Panc1 (cell line): ENCODE data around the gene TMEM117. TPM values are rescaled to one million over a fixed set of nuclear protein-coding genes. Genes with fewer than 3 reads are reported as not detected.

Experiments
- ATAC-seq: fragments of 200-7000 bp; cut with Tn5 transposase; 2 replicates; pipeline ENCODE4 v1.9.1; 2020; ENCODE audit warnings: mild to moderate bottlenecking, moderate library complexity
- BruUV-seq: library from RNA; stranded (reverse); fragments of 400-500 nt; replicated peaks from 2 replicates; lab custom pipeline; 2021; lab: Mats Ljungman, UMichigan
- CTCF ChIA-PET: fragments of 300-600 bp; sonication (Branson Sonifier 250); formaldehyde crosslinking; loops from one replicate; lab custom pipeline; 2022; ENCODE audit warnings: antibody characterized with exemption; lab: Charles Lee
- POLR2A ChIA-PET: fragments of 300-600 bp; sonication (Branson Sonifier 250); formaldehyde crosslinking; loops from one replicate; lab custom pipeline; 2022; ENCODE audit warnings: antibody characterized with exemption; lab: Charles Lee
- DNase-seq: peaks from one replicate; pipeline ENCODE4 v3.0.0-alpha.2; 2010; ENCODE audit warnings: low read depth, low spot score
- H3K27ac ChIP-seq: 2 replicates; pipeline ENCODE4 v1.5.1; 2011; ENCODE audit warnings: mild to moderate bottlenecking, low read length, inconsistent platforms
- H3K27me3 ChIP-seq: fragments of 200-500 bp; sonication (Bioruptor generic); 2 replicates; pipeline ENCODE4 v1.6.0; 2014; ENCODE audit warnings: low read length, inconsistent platforms; ENCODE audit not compliant: control insufficient read depth, insufficient read depth
- H3K36me3 ChIP-seq: fragments of 200-500 bp; sonication (Bioruptor generic); 2 replicates; pipeline ENCODE4 v1.5.1; 2014; ENCODE audit warnings: inconsistent platforms, mild to moderate bottlenecking, low read length, moderate library complexity; ENCODE audit not compliant: control insufficient read depth, insufficient read depth
- H3K4me1 ChIP-seq: 2 replicates; pipeline ENCODE4 v1.5.1; 2011; ENCODE audit warnings: inconsistent platforms, mild to moderate bottlenecking, low read length, moderate library complexity; ENCODE audit not compliant: control insufficient read depth, insufficient read depth
- H3K4me3 ChIP-seq, 2 experiments: 2 replicates each; pipeline ENCODE4 v1.5.1; 2011 to 2012; ENCODE audit warnings: low read depth in 2 of 2, low read length in 2 of 2, mild to moderate bottlenecking in 2 of 2, inconsistent platforms in 1 of 2, moderate library complexity in 1 of 2
- H3K9me3 ChIP-seq: fragments of 200-500 bp; sonication (Bioruptor generic); 2 replicates; pipeline ENCODE4 v1.5.1; 2014; ENCODE audit warnings: low read depth, mild to moderate bottlenecking, inconsistent platforms, low read length, moderate library complexity; ENCODE audit not compliant: control insufficient read depth, insufficient read depth
- POLR2AphosphoS5 ChIP-seq: IDR thresholded peaks from 2 replicates; pipeline ENCODE4 v1.6.1; 2012; ENCODE audit warnings: mild to moderate bottlenecking, low read depth, low read length, moderate library complexity
- REST ChIP-seq, 2 experiments: IDR thresholded peaks; 2 replicates each; pipeline ENCODE4 v1.6.1; 2011 to 2012; ENCODE audit warnings: low read depth in 2 of 2, control low read depth in 1 of 2, low read length in 1 of 2, mild to moderate bottlenecking in 1 of 2, moderate library complexity in 1 of 2; ENCODE audit not compliant: insufficient read depth in 1 of 2
- SIN3A ChIP-seq: IDR thresholded peaks from 2 replicates; pipeline ENCODE4 v1.6.1; 2012; ENCODE audit warnings: low read depth, mild to moderate bottlenecking, low read length, moderate library complexity, borderline replicate concordance; ENCODE audit not compliant: insufficient read depth
- TCF7L2 ChIP-seq: IDR thresholded peaks from 2 replicates; pipeline ENCODE4 v1.6.1; 2011; ENCODE audit warnings: mild to moderate bottlenecking, low read depth, low read length, inconsistent platforms
- in situ Hi-C: cut with HindIII; loops from 2 replicates; pipeline ENCODE4 v1.10.0; 2016; ENCODE audit warnings: low sequenced_read_pairs, low pct_unique_long_range_greater_than_20kb
- intact Hi-C: fragments of 100-400 bp; cut with micrococcal nuclease; formaldehyde crosslinking; loops from one replicate; pipeline ENCODE4 v1.10.0; 2022; ENCODE audit not compliant: unreplicated experiment
- total RNA-seq: library from RNA; stranded (reverse); gene quantifications from one replicate; pipeline ENCODE4 v1.2.1, GENCODE V29; 2021; ENCODE audit not compliant: unreplicated experiment
- TF ChIP-seq, protein P1 (sequence below): fragments of 450-650 bp; IDR thresholded peaks from 2 replicates; pipeline ENCODE4 v1.5.1; 2017; ENCODE audit warnings: mild to moderate bottlenecking

The TMEM117 gene
- total RNA-seq, 1 experiment from 2014 or later: 5.5 TPM

- Histone ChIP-seq H3K27ac (no peak overlapping the region), H3K9me3 (no peaks in the 10 kb centered on the region), H3K27me3 (no peaks in the 10 kb centered on the region), H3K4me3 (no peak overlapping the region), H3K4me1 (no peaks in the 10 kb centered on the region), H3K36me3 (no peaks in the 10 kb centered on the region)
- intact Hi-C loops: no loop called here
- TF ChIP-seq SIN3A (no peak), REST (IDR thresholded peaks at IDR 0.05; ENCODE audit: insufficient read depth in 1 of 2, low read depth in 2 of 2, low read length in 1 of 2) (no peak), POLR2AphosphoS5 (no peak), TCF7L2 (no peak)
- TF ChIP-seq, protein P1, sequence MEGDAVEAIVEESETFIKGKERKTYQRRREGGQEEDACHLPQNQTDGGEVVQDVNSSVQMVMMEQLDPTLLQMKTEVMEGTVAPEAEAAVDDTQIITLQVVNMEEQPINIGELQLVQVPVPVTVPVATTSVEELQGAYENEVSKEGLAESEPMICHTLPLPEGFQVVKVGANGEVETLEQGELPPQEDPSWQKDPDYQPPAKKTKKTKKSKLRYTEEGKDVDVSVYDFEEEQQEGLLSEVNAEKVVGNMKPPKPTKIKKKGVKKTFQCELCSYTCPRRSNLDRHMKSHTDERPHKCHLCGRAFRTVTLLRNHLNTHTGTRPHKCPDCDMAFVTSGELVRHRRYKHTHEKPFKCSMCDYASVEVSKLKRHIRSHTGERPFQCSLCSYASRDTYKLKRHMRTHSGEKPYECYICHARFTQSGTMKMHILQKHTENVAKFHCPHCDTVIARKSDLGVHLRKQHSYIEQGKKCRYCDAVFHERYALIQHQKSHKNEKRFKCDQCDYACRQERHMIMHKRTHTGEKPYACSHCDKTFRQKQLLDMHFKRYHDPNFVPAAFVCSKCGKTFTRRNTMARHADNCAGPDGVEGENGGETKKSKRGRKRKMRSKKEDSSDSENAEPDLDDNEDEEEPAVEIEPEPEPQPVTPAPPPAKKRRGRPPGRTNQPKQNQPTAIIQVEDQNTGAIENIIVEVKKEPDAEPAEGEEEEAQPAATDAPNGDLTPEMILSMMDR: no peak
- POLR2A ChIA-PET: no interaction called here
- DNase-seq (no peak), ATAC-seq (no peak)
- BruUV-seq: no TSS peak
- CTCF ChIA-PET: no interaction called here
- in situ Hi-C loops: no loop called here
Observed at GRCh38 chr12:43827093-43827492, 8.8 kb upstream of the TMEM117 start.

DNA sequence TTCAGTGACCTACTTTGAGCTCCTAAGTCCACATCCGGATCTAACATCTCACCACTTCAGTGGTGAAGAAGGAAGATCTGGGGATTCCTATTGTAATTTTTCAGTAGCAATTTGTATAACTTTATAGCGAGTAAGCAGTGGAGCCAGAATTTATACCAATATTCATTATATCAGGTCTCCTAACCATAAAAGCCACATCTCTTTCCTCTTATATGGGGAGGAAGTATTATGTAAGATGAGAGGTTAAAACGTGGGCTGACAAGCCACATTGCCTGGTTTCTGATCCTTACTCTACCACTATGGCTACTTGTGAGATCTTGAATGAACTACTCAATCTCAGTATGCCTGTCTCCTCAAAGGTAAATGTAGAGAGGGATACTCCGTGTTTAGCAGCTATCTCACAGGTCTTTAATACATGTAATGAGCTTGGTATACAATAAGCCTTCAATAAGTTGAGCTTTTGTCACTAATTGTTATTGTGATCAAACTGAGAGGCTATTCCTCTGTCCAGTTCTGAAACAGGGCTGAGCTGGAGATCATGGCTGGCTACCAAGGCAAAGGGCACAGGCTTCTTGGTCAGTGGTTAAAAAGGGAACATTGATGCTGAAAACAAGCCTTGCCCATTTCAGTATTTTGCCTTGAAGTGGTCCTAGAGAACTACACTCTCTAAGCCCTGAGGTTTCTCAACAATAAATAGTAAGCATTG is 3.3 kb upstream of the TMEM117 start:
- in situ Hi-C loops (no loop called here), intact Hi-C loops (no loop called here)
- CTCF ChIA-PET: no interaction called here
- no peaks in the 10 kb centered on the region for H3K9me3 ChIP-seq
- no TSS peak for BruUV-seq
- H3K4me1 ChIP-seq: 0 out of 2 replicates have a peak, but pooled peaks cover 6% of the 10 kb centered on the region
- DNase-seq (no peak), ATAC-seq (no peak)
- no peaks in the 10 kb centered on the region for H3K36me3 ChIP-seq
- H3K27ac ChIP-seq: no peak overlapping the region
- no peak overlapping the region for H3K4me3 ChIP-seq
- H3K27me3 ChIP-seq: no peaks in the 10 kb centered on the region
- POLR2A ChIA-PET: no interaction called here
- TF ChIP-seq TCF7L2 (no peak), SIN3A (no peak), REST (IDR thresholded peaks at IDR 0.05; ENCODE audit: insufficient read depth in 1 of 2, low read depth in 2 of 2, low read length in 1 of 2) (no peak), POLR2AphosphoS5 (no peak)
- TF ChIP-seq, protein P1: no peak
